ENCODE data around the gene OSBPL6.

GRCh38 chr2:178415979-178416378 lies 221.7 kb downstream of the OSBPL6 start:
- TF ChIP-seq CTCF (IDR thresholded peaks at IDR 0.05) (no peak), POLR2A (IDR thresholded peaks at IDR 0.05) (no peak)

Measured in lower leg skin (tissue), 3 donors.